ENCODE measurements around the gene HBEGF. TPM values are rescaled to one million over a fixed set of nuclear protein-coding genes. Genes with fewer than 3 reads are reported as not detected.

Gene HBEGF
- polyA plus RNA-seq, 3 donors = 25.2 to 548 (median 31.6) TPM

- peak overlapping the region in 1 of 2 donors; percentile 46 for H3K4me3 Mint-ChIP-seq
- intact Hi-C loops (cut with micrococcal nuclease) = loop anchor here in 1 of 2 donors (5.0 kb wide), 2 partner anchors 43 to 52 kb away; partner anchors contain the start of gene HBEGF
- Histone ChIP-seq H4K20me1 (ENCODE audit: insufficient read depth, low read length) (no peaks in the 10 kb centered on the region), H3K9me3 (replicated peaks in 1 of 2; ENCODE audit: control insufficient read depth in 1 of 2, insufficient read depth in 1 of 2, low read length in 2 of 2) (no peaks in the 10 kb centered on the region), H3K4me1 (ENCODE audit: control insufficient read depth in 1 of 2, insufficient read depth in 2 of 2, low read length in 2 of 2) (peaks cover 16 to 29% of the 10 kb centered on the region in 2 donors), H3K36me3 (replicated peaks in 1 of 2; ENCODE audit: control insufficient read depth in 1 of 2, insufficient read depth in 2 of 2, low read length in 2 of 2) (peaks cover 2 to 15% of the 10 kb centered on the region in 2 donors), H2AFZ (ENCODE audit: insufficient read depth, low read depth, low read length, poor library complexity, severe bottlenecking) (no peak overlapping the region), H3K79me2 (ENCODE audit: insufficient read depth, low read length) (peaks cover 38% of the 10 kb centered on the region), H3K27me3 (ENCODE audit: control insufficient read depth in 2 of 2, insufficient read depth in 2 of 2, low read length in 2 of 2) (no peaks in the 10 kb centered on the region), H3K27ac (ENCODE audit: low read depth in 1 of 2, low read length in 2 of 2) (no peak overlapping the region), H3K4me2 (replicated peaks; ENCODE audit: extremely low read depth, low read length, poor library complexity, severe bottlenecking) (no peak overlapping the region), H3K4me3 (replicated peaks in 1 of 3; ENCODE audit: low read depth in 2 of 3, low read length in 3 of 3) (no peak overlapping the region), H3K9ac (ENCODE audit: insufficient read depth, low read length, poor library complexity, severe bottlenecking) (no peak overlapping the region)
- H3K27me3 Mint-ChIP-seq (ENCODE audit: low read depth in 3 of 3) = peaks cover 0 to 1% (median 0%) of the 10 kb centered on the region in 3 donors
- DNase-seq = peak; percentile 31 to 68 (median 41)
- H3K9me3 Mint-ChIP-seq = no peaks in the 10 kb centered on the region
- peaks cover 37% of the 10 kb centered on the region for H3K4me1 Mint-ChIP-seq
- WGBS (ENCODE audit: insufficient coverage) = 88% methylated on average over 13 of the region's 15 CpGs
- peak overlapping the region in 5 of 7 donors; percentile 18 to 68 (median 45) for H3K27ac Mint-ChIP-seq
- peaks cover 8 to 15% of the 10 kb centered on the region in 2 donors for H3K36me3 Mint-ChIP-seq
- no peak for TF ChIP-seq CTCF (IDR thresholded peaks at IDR 0.05)
These were observed 42.4 kb downstream of the HBEGF start for GRCh38 chr5:140303966-140304365.

DNA sequence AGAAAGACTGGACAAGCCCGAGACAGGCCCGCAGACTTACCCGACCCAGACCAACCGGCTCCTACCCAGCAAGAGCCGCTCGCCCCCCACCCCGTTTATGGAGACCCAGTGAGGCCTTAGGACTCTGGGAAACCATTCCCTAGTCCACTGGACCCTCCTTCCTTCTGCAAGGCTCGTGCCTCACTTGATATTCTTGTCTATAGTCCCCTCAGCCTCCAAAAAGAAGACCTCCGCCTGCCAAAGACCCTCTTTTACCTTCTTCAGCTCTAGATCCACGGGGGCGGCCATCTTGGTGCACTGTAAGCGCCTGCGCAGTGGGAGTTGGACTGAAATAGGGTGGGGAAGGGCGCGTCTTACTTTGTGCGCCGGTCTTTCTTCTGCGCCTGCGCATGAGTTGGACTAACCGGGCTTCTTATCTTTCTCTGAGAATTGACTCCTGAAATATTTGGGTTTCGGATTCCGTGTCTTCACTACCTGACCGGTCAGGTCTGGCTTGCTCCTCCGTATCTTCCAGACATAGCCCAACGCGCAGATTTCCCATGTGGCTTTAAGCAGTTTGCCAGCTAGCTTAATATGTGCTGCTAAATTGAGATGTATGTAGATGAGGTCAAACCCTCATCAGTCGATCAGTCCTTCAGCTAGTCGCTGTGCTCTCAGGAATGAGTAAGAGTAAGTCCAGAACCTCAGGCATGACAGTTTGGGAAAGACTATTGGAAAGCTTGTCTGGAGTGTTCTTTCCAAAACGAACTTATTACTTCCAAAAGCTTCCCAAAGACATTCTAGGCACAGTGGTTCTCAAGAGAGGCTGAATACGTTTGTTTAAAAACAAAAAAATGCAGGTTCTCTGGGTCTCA, 43.4 kb downstream of the HBEGF start, which contains the start of gene PFDN1:
TSS of gene PFDN1 (minus strand) at position 316 of the 854 bp plus-strand sequence. CDS start at position 288, 28 bp downstream.
- Mint-ChIP-seq H3K36me3 (peaks cover 16 to 24% of the 10 kb centered on the region in 2 donors), H3K4me1 (peaks cover 41% of the 10 kb centered on the region), H3K27ac (peak within 1 kb of the TSS; percentile 95 to 100 (median 99)), H3K27me3 (ENCODE audit: low read depth in 3 of 3) (no peaks in the 10 kb centered on the region), H3K9me3 (no peaks in the 10 kb centered on the region), H3K4me3 (peak within 1 kb of the TSS; percentile 93 to 99)
- Histone ChIP-seq H4K20me1 (ENCODE audit: insufficient read depth, low read length) (no peaks in the 10 kb centered on the region), H3K9ac (ENCODE audit: insufficient read depth, low read length, poor library complexity, severe bottlenecking) (peak within 1 kb of the TSS; percentile 85), H3K4me2 (replicated peaks; ENCODE audit: extremely low read depth, low read length, poor library complexity, severe bottlenecking) (peak within 1 kb of the TSS; percentile 89), H3K4me1 (ENCODE audit: control insufficient read depth in 1 of 2, insufficient read depth in 2 of 2, low read length in 2 of 2) (peaks cover 16 to 29% of the 10 kb centered on the region in 2 donors), H3K9me3 (replicated peaks in 1 of 2; ENCODE audit: control insufficient read depth in 1 of 2, insufficient read depth in 1 of 2, low read length in 2 of 2) (no peaks in the 10 kb centered on the region), H3K36me3 (replicated peaks in 1 of 2; ENCODE audit: control insufficient read depth in 1 of 2, insufficient read depth in 2 of 2, low read length in 2 of 2) (peaks cover 5 to 23% of the 10 kb centered on the region in 2 donors), H2AFZ (ENCODE audit: insufficient read depth, low read depth, low read length, poor library complexity, severe bottlenecking) (peak within 1 kb of the TSS; percentile 87), H3K79me2 (ENCODE audit: insufficient read depth, low read length) (peaks cover 48% of the 10 kb centered on the region), H3K27ac (ENCODE audit: low read depth in 1 of 2, low read length in 2 of 2) (peak within 1 kb of the TSS; percentile 62 to 94), H3K27me3 (ENCODE audit: control insufficient read depth in 2 of 2, insufficient read depth in 2 of 2, low read length in 2 of 2) (no peaks in the 10 kb centered on the region), H3K4me3 (replicated peaks in 1 of 3; ENCODE audit: low read depth in 2 of 3, low read length in 3 of 3) (peak within 1 kb of the TSS; percentile 84 to 97 (median 90))
- WGBS (ENCODE audit: insufficient coverage) = 1% methylated on average over 20 of the region's 30 CpGs
- no peak for TF ChIP-seq CTCF (IDR thresholded peaks at IDR 0.05)
- intact Hi-C loops (cut with micrococcal nuclease) = loop anchor here in 1 of 2 donors (5.0 kb wide), 2 partner anchors 44 to 51 kb away; partner anchors contain the start of gene HBEGF
- DNase-seq = peak; percentile 88 to 94 (median 94)
